AG04450 (cell line): ENCODE data around the gene FANCM. TPM values are rescaled to one million over a fixed set of nuclear protein-coding genes. Genes with fewer than 3 reads are reported as not detected.

ENCODE experiments used
- CTCF ChIA-PET: fragments of 300-600, 350-600 bp; formaldehyde crosslinking; extraction: SDS; loops from one replicate; lab custom pipeline; 2022; ENCODE audit warnings: antibody characterized with exemption, inconsistent platforms; lab: Charles Lee
- POLR2A ChIA-PET: fragments of 350-600 bp; formaldehyde crosslinking; extraction: SDS; loops from one replicate; lab custom pipeline; 2021; ENCODE audit warnings: antibody characterized with exemption, inconsistent platforms; lab: Yijun Ruan, JAX
- DNase-seq: peaks from one replicate; pipeline ENCODE4 v3.0.0-alpha.2; 2011; ENCODE audit warnings: low read depth, low spot score
- H3K27ac ChIP-seq: one replicate; pipeline ENCODE4 v1.5.1; 2012; ENCODE audit warnings: low read depth, low read length, control low read depth
- H3K27me3 ChIP-seq: one replicate; pipeline ENCODE4 v1.6.0; 2012; ENCODE audit warnings: low read length; ENCODE audit not compliant: control insufficient read depth, insufficient read depth
- H3K4me3 ChIP-seq: 2 replicates; pipeline ENCODE4 v1.5.1; 2011; ENCODE audit warnings: mild to moderate bottlenecking, low read depth, low read length, control low read depth
- H3K9me3 ChIP-seq: 2 replicates; pipeline ENCODE4 v1.5.1; 2012; ENCODE audit warnings: low read length; ENCODE audit not compliant: control insufficient read depth, insufficient read depth
- polyA plus RNA-seq: library from polyadenylated mRNA; depleted of rRNA; stranded (reverse); fragments of >200 nt; gene quantifications from 2 replicates; pipeline ENCODE4 v1.2.3, GENCODE V29; 2011; rRNA removed
- small RNA-seq: library from RNA; depleted of rRNA; stranded (forward); fragments of <200 nt; gene quantifications from one replicate; pipeline ENCODE3, GENCODE V24; 2012; ENCODE audit warnings: low read depth; ENCODE audit not compliant: insufficient read length
- TF ChIP-seq, protein P1 (sequence below): IDR thresholded peaks from 2 replicates; pipeline ENCODE4 v1.5.1; 2011; ENCODE audit warnings: low read depth, low read length, control low read depth, inconsistent platforms

Gene FANCM
- polyA plus RNA-seq, 1 experiment: 2.8 TPM

DNA sequence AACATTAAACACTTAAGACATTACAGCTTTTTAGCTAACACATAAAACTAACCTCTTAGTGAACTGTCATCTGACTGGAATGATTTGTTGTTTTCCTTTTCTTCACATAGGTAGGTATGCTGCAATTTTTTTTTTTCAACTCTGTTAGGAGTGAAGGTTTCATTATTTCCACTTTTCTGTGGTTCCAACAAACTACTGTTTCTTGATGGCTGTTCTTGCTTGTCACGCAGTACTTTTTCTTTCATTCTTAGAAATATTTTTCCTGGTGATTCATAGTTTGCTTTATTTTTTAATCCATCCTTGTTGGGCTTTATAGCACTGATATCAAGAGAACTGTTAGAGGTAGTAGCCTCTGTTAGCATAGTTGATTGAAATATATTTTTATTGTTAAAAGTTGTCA, 111.0 kb downstream of the FANCM start:
- TF ChIP-seq, protein P1, sequence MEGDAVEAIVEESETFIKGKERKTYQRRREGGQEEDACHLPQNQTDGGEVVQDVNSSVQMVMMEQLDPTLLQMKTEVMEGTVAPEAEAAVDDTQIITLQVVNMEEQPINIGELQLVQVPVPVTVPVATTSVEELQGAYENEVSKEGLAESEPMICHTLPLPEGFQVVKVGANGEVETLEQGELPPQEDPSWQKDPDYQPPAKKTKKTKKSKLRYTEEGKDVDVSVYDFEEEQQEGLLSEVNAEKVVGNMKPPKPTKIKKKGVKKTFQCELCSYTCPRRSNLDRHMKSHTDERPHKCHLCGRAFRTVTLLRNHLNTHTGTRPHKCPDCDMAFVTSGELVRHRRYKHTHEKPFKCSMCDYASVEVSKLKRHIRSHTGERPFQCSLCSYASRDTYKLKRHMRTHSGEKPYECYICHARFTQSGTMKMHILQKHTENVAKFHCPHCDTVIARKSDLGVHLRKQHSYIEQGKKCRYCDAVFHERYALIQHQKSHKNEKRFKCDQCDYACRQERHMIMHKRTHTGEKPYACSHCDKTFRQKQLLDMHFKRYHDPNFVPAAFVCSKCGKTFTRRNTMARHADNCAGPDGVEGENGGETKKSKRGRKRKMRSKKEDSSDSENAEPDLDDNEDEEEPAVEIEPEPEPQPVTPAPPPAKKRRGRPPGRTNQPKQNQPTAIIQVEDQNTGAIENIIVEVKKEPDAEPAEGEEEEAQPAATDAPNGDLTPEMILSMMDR: no peak
- ChIA-PET CTCF (no interaction called here), POLR2A (no interaction called here)

DNA sequence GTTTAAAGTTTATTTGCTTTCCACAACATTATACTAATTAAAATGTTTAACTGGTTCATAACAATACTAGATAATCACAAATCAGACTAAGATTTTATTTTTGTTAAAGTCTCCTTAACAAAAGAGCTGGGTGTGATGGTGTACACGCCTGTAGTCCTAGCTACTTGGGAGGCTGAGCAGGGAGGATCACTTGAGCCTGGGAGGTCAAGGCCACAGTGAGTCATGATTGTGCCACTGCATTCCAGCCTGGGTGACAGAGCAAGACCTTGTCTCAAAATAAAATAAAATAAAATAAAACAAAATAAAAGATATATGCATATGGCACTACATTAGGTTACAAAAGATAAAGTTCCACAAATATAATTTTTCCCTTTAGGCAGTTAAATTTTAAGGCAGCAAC, 111.7 kb downstream of the FANCM start:
- DNase-seq: no peak
- Histone ChIP-seq H3K4me3 (no peak overlapping the region), H3K27me3 (no peaks in the 10 kb centered on the region), H3K9me3 (no peaks in the 10 kb centered on the region; the same call in 1 of the 2 replicates), H3K27ac (no peak overlapping the region)
- TF ChIP-seq, protein P1: no peak
- POLR2A ChIA-PET: interaction anchor here (0.6 kb wide), 1 partner anchor 67 kb away, joined by 3 read pairs; no protein-coding TSS in a partner anchor
- CTCF ChIA-PET: no interaction called here

More for the DNA sequence above, 111.0 kb downstream of the FANCM start:
- no peak for DNase-seq
- H3K27ac ChIP-seq: no peak overlapping the region
- no peaks in the 10 kb centered on the region; the same call in 1 of the 2 replicates for H3K9me3 ChIP-seq
- no peak overlapping the region for H3K4me3 ChIP-seq
- no peaks in the 10 kb centered on the region for H3K27me3 ChIP-seq

DNA sequence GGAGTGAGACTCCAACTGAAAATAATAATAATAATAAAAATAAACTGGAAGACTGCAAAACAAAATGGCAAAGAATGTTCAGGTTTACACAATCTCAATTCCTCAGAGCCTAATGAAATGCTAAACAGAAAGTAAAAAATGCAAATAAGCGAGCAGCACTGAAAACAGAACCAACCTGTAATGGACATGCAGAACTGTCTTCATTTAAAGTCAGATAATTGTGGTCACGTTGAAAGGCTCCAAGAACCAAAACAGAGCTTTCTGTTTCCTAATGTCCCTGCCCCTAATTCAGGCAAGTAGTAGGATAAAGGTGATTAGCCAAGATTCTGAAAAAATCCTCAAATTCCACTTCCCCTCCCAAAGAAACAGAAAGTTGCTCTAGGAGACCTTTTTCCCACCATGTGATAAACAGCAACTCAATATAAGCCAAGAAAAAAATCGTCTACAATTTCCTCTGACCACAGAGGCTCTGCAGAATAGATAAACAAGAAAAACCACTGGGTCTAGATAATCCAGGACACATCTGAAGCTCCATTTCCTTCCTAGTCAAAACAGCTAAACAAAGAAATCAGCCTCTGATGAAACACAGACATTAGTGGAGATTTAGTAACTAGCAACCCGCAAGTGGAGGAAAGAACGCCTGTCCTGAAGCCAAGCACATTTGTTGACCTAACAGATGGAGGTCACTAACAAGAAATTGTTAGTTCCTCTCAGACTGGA, 114.3 kb downstream of the FANCM start:
- DNase-seq: peak; percentile 78
- H3K9me3 ChIP-seq: no peaks in the 10 kb centered on the region; the same call in 1 of the 2 replicates
- H3K27me3 ChIP-seq: no peaks in the 10 kb centered on the region
- peak overlapping the region; percentile 77 for H3K27ac ChIP-seq
- H3K4me3 ChIP-seq: peak overlapping the region; percentile 44
- CTCF ChIA-PET: interaction anchor here (1.4 to 1.8 kb wide), 2 partner anchors 18 to 337 kb away, joined by 3 to 6 read pairs; no protein-coding TSS in a partner anchor
- TF ChIP-seq, protein P1: no peak
- POLR2A ChIA-PET: interaction anchor here (0.9 kb wide), 1 partner anchor 288 kb away, joined by 4 read pairs; the partner anchor contains the start of genes KLHL28 and TOGARAM1

Small RNAs within 50 kb of the gene (small RNA-seq; reads per million reads assigned to genes)
- gene RF00151 (not detected), gene SNORD127 (933 reads per million, percentile 96 among the genes with 10 or more reads in this experiment)

Other genes with a start within 250 kb of the FANCM start
- gene KLHL28, start 174.0 kb upstream of the FANCM start, polyA plus RNA-seq: 4.8 and 5.9 TPM in 2 replicates
- gene TOGARAM1, start 173.7 kb upstream of the FANCM start, polyA plus RNA-seq: 8.3 and 13.2 TPM in 2 replicates
- 33.0 and 48.6 TPM in 2 replicates for gene PRPF39, start 51.8 kb upstream of the FANCM start, polyA plus RNA-seq
- gene FKBP3, start 1.4 kb upstream of the FANCM start, polyA plus RNA-seq: 55.3 and 105 TPM in 2 replicates
- 8.9 and 12.9 TPM in 2 replicates for gene MIS18BP1, start 117.3 kb downstream of the FANCM start, polyA plus RNA-seq